Smooth muscle cell of the brain vasculature (primary cell): ENCODE measurements around the gene G6PC3.

Experiments
- DNase-seq: peaks from one replicate; pipeline ENCODE4 v3.0.0-alpha.2; 2012; ENCODE audit warnings: low read depth, low spot score

G6PC3 gene

GRCh38 chr17:44061446-44061845 lies 9.1 kb upstream of the G6PC3 start:
- DNase-seq: no peak

- DNase-seq: no peak
Measured at GRCh38 chr17:44062871-44063270, 7.7 kb upstream of the G6PC3 start.

GRCh38 chr17:44063704-44064639 lies 6.6 kb upstream of the G6PC3 start:
- DNase-seq: no peak

- DNase-seq: no peak
Measured at GRCh38 chr17:44065668-44066203, 4.8 kb upstream of the G6PC3 start.

GRCh38 chr17:44066204-44066930 lies 4.2 kb upstream of the G6PC3 start, which contains the start of gene LSM12:
Gene LSM12 (minus strand): TSS chr17:44066671. CDS start chr17:44066587, 84 bp downstream.
- peak; percentile 85 for DNase-seq

GRCh38 chr17:44067545-44067940 lies 3.0 kb upstream of the G6PC3 start:
- no peak for DNase-seq

- no peak for DNase-seq
Measured at GRCh38 chr17:44069974-44070454, 521 bp upstream of the G6PC3 start.

- no peak for DNase-seq
Measured at GRCh38 chr17:44071198-44071520, 624 bp downstream of the G6PC3 start.

- no peak for DNase-seq
Measured at GRCh38 chr17:44071772-44072171, 1.2 kb downstream of the G6PC3 start.

GRCh38 chr17:44074231-44074910 lies 3.8 kb downstream of the G6PC3 start:
- no peak for DNase-seq

- DNase-seq: no peak
Measured at GRCh38 chr17:44074911-44075285, 4.4 kb downstream of the G6PC3 start.

GRCh38 chr17:44075598-44076293 lies 5.2 kb downstream of the G6PC3 start:
- no peak for DNase-seq

GRCh38 chr17:44076716-44077594 lies 6.4 kb downstream of the G6PC3 start:
- no peak for DNase-seq

GRCh38 chr17:44077595-44077909 lies 7.0 kb downstream of the G6PC3 start:
- no peak for DNase-seq

GRCh38 chr17:44078412-44078811 lies 7.9 kb downstream of the G6PC3 start:
- no peak for DNase-seq

GRCh38 chr17:44079877-44080821 lies 9.6 kb downstream of the G6PC3 start:
- no peak for DNase-seq

- DNase-seq: no peak
Measured at GRCh38 chr17:44081681-44082080, 11.1 kb downstream of the G6PC3 start.

GRCh38 chr17:44082256-44082927 lies 11.9 kb downstream of the G6PC3 start:
- DNase-seq: no peak
